Endothelial cell of umbilical vein (primary cell): ENCODE results near the gene PABPC1L2A. TPM values are rescaled to one million over a fixed set of nuclear protein-coding genes. Genes with fewer than 3 reads are reported as not detected.

Source experiments
- BruUV-seq: library from RNA; stranded (reverse); fragments of 400-500 nt; replicated peaks from 2 replicates; lab custom pipeline; 2021; lab: Mats Ljungman, UMichigan
- CTCF ChIA-PET: fragments of 300-600, 350-600 bp; sonication (Branson Sonifier 250); formaldehyde crosslinking; loops from one replicate; lab custom pipeline; 2021; ENCODE audit warnings: antibody characterized with exemption, inconsistent platforms; lab: Charles Lee
- POLR2A ChIA-PET: fragments of 300-600, 350-600 bp; sonication (Branson Sonifier 250); formaldehyde crosslinking; loops from one replicate; lab custom pipeline; 2021; ENCODE audit warnings: antibody characterized with exemption, inconsistent platforms; lab: Charles Lee
- DNase-seq: peaks from one replicate; pipeline ENCODE4 v3.0.0-alpha.2; 2011; ENCODE audit warnings: low read depth, low spot score
- FAIRE-seq: peaks from 2 replicates; lab custom pipeline; 2011; peaks lifted over from hg19 to GRCh38; lab: Jason Lieb, UNC
- H2AFZ ChIP-seq: 2 replicates; pipeline ENCODE4 v1.6.0; 2012; ENCODE audit warnings: low read depth, low read length, control low read depth, inconsistent platforms
- H3K27ac ChIP-seq: 2 replicates; pipeline ENCODE4 v1.5.1; 2011; ENCODE audit warnings: low read depth, mild to moderate bottlenecking, control low read depth, low read length, moderate library complexity; ENCODE audit not compliant: insufficient read depth
- H3K27me3 ChIP-seq, 2 experiments: 2 replicates each; pipeline versions ENCODE4 v1.6.0 to v1.6.1; 2011; ENCODE audit warnings: low read length in 2 of 2, mixed read lengths in 1 of 2; ENCODE audit not compliant: control insufficient read depth in 2 of 2, insufficient read depth in 2 of 2
- H3K36me3 ChIP-seq, 2 experiments: 2 replicates in 1 of 2; 3 replicates in 1 of 2; pipeline ENCODE4 v1.5.1; 2011; ENCODE audit warnings: low read length in 2 of 2, mild to moderate bottlenecking in 1 of 2, moderate library complexity in 1 of 2; ENCODE audit not compliant: control insufficient read depth in 2 of 2, insufficient read depth in 2 of 2; ENCODE audit errors: extremely low read depth in 1 of 2
- H3K4me1 ChIP-seq: 3 replicates; pipeline ENCODE4 v1.5.1; 2011; ENCODE audit warnings: mild to moderate bottlenecking, low read length; ENCODE audit not compliant: control insufficient read depth, insufficient read depth; ENCODE audit errors: extremely low read depth
- H3K4me2 ChIP-seq: 2 replicates; pipeline ENCODE4 v1.6.1; 2011; ENCODE audit warnings: low read length, control low read depth, mixed read lengths; ENCODE audit not compliant: insufficient read depth
- H3K4me3 ChIP-seq, 3 experiments: fragments of 200-600 bp in 1 of 3; sonication (generic), shearing (Covaris generic) in 1 of 3; replicated peaks in 1 of 3; 2 replicates each; pipeline ENCODE4 v1.5.1; 2011 to 2016; ENCODE audit warnings: control low read depth in 3 of 3, low read length in 3 of 3, mild to moderate bottlenecking in 2 of 3, inconsistent platforms in 1 of 3, low read depth in 1 of 3, moderate library complexity in 1 of 3; ENCODE audit not compliant: insufficient read depth in 1 of 3
- H3K79me2 ChIP-seq: 2 replicates; pipeline ENCODE4 v1.6.0; 2012; ENCODE audit warnings: low read length, inconsistent platforms; ENCODE audit not compliant: control insufficient read depth, insufficient read depth
- H3K9ac ChIP-seq: replicated peaks from 2 replicates; pipeline ENCODE3; 2011; ENCODE audit warnings: low read length, control low read depth; ENCODE audit not compliant: insufficient read depth; ENCODE audit errors: extremely low read depth
- H3K9me1 ChIP-seq: replicated peaks from 3 replicates; pipeline ENCODE4 v1.6.0; 2011; ENCODE audit warnings: mild to moderate bottlenecking, low read length; ENCODE audit not compliant: control insufficient read depth, insufficient read depth; ENCODE audit errors: extremely low read depth
- H3K9me3 ChIP-seq: replicated peaks from 2 replicates; pipeline ENCODE4 v1.5.1; 2012; ENCODE audit warnings: low read length, inconsistent platforms; ENCODE audit not compliant: control insufficient read depth, insufficient read depth
- H4K20me1 ChIP-seq: replicated peaks from 2 replicates; pipeline ENCODE3; 2011; ENCODE audit warnings: mild to moderate bottlenecking, low read length; ENCODE audit not compliant: control insufficient read depth, insufficient read depth; ENCODE audit errors: extremely low read depth
- EZH2 ChIP-seq: IDR thresholded peaks from 2 replicates; pipeline ENCODE4 v1.6.1; 2012; ENCODE audit warnings: borderline replicate concordance, low read depth, mild to moderate bottlenecking, moderate library complexity, low read length, inconsistent platforms; ENCODE audit not compliant: severe bottlenecking
- FOS ChIP-seq: IDR thresholded peaks from 2 replicates; pipeline ENCODE4 v1.6.1; 2011; ENCODE audit warnings: mild to moderate bottlenecking, low read length, moderate library complexity, borderline replicate concordance; ENCODE audit not compliant: insufficient read depth
- GATA2 ChIP-seq: IDR thresholded peaks from 2 replicates; pipeline ENCODE4 v1.7.0; 2011; ENCODE audit warnings: low read depth, mild to moderate bottlenecking, moderate library complexity, mixed read lengths, low read length; ENCODE audit not compliant: insufficient read length, insufficient read depth
- JUN ChIP-seq: IDR thresholded peaks from 2 replicates; pipeline ENCODE4 v1.6.1; 2011; ENCODE audit warnings: borderline replicate concordance, low read depth; ENCODE audit not compliant: insufficient read length, insufficient read depth
- MAX ChIP-seq: IDR thresholded peaks from 2 replicates; pipeline ENCODE4 v1.6.1; 2011; ENCODE audit not compliant: insufficient read depth, insufficient read length
- MYC ChIP-seq: IDR thresholded peaks from one replicate; pipeline ENCODE4 v1.6.1; 2011; ENCODE audit warnings: mild to moderate bottlenecking, low read depth, low read length
- POLR2A ChIP-seq: IDR thresholded peaks from 2 replicates; pipeline ENCODE4 v1.6.1; 2012; ENCODE audit warnings: low read depth, mild to moderate bottlenecking, control low read depth, low read length
- POLR2AphosphoS5 ChIP-seq: IDR thresholded peaks from 2 replicates; pipeline ENCODE4 v1.6.1; 2012; ENCODE audit warnings: low read depth, mild to moderate bottlenecking, control low read depth, low read length, moderate library complexity; ENCODE audit not compliant: insufficient read depth
- dilution Hi-C: fragments of 300-500 bp; cut with MboI; formaldehyde crosslinking; loops from one replicate; pipeline ENCODE4 v1.15.0; 2019; ENCODE audit warnings: low sequenced_read_pairs; ENCODE audit not compliant: extremely low pct_ligation_motif_present
- intact Hi-C: fragments of 100-400 bp; cut with micrococcal nuclease; formaldehyde crosslinking; loops from one replicate; pipeline ENCODE4 v1.10.0; 2022
- polyA plus RNA-seq, 4 experiments: library from polyadenylated mRNA; depleted of rRNA in 3 of 4; stranded (reverse) in 3 of 4; unstranded in 1 of 4; fragments of >200 nt; gene quantifications; 2 replicates each; pipeline versions ENCODE4 v1.2.1 to v1.2.3, GENCODE V29; 2011 to 2012; ENCODE audit warnings: missing spikeins in 1 of 4
- total RNA-seq: library from RNA; stranded (reverse); gene quantifications from 2 replicates; pipeline ENCODE4 v1.2.3, GENCODE V29; 2021
- TF ChIP-seq, protein P1 (sequence below), 2 donors: IDR thresholded peaks; 1 replicate in 1 of 2; 2 replicates in 1 of 2; pipeline ENCODE4 v1.5.1; 2011; ENCODE audit warnings: low read length in 2 of 2, mild to moderate bottlenecking in 2 of 2, moderate library complexity in 2 of 2, control low read depth in 1 of 2, inconsistent platforms in 1 of 2, low read depth in 1 of 2; ENCODE audit not compliant: insufficient read depth in 1 of 2; ENCODE audit errors: extremely low read depth in 1 of 2

Gene PABPC1L2A
- total and polyA plus RNA-seq, 2 donors (not counting 3 experiments of a cell fraction or from before 2014, with no cell fraction given) = not detected

GRCh38 chrX:73069365-73070035 is 9.8 kb downstream of the PABPC1L2A start:
- H3K79me2 ChIP-seq = no peaks in the 10 kb centered on the region
- BruUV-seq = no TSS peak
- dilution Hi-C loops = no loop called here
- no peak overlapping the region for H2AFZ ChIP-seq
- no peak for TF ChIP-seq MAX
- TF ChIP-seq MYC = no peak
- no peak for TF ChIP-seq POLR2AphosphoS5
- no peak for TF ChIP-seq JUN
- no peak for TF ChIP-seq EZH2
- TF ChIP-seq POLR2A = no peak
- no peak for TF ChIP-seq GATA2
- TF ChIP-seq, protein P1, sequence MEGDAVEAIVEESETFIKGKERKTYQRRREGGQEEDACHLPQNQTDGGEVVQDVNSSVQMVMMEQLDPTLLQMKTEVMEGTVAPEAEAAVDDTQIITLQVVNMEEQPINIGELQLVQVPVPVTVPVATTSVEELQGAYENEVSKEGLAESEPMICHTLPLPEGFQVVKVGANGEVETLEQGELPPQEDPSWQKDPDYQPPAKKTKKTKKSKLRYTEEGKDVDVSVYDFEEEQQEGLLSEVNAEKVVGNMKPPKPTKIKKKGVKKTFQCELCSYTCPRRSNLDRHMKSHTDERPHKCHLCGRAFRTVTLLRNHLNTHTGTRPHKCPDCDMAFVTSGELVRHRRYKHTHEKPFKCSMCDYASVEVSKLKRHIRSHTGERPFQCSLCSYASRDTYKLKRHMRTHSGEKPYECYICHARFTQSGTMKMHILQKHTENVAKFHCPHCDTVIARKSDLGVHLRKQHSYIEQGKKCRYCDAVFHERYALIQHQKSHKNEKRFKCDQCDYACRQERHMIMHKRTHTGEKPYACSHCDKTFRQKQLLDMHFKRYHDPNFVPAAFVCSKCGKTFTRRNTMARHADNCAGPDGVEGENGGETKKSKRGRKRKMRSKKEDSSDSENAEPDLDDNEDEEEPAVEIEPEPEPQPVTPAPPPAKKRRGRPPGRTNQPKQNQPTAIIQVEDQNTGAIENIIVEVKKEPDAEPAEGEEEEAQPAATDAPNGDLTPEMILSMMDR (IDR thresholded peaks at IDR 0.05; ENCODE audit: extremely low read depth in 1 of 2, insufficient read depth in 1 of 2, low read depth in 1 of 2, low read length in 2 of 2) = no peak
- TF ChIP-seq FOS = no peak
- no peaks in the 10 kb centered on the region for H3K27me3 ChIP-seq
- no peaks in the 10 kb centered on the region for H3K4me1 ChIP-seq
- CTCF ChIA-PET = no interaction called here
- H3K9me1 ChIP-seq = no peaks in the 10 kb centered on the region
- H3K4me2 ChIP-seq = no peak overlapping the region
- no peak for FAIRE-seq
- no peak overlapping the region for H3K27ac ChIP-seq
- no peak overlapping the region for H3K9ac ChIP-seq
- H4K20me1 ChIP-seq = no peaks in the 10 kb centered on the region
- no peaks in the 10 kb centered on the region for H3K36me3 ChIP-seq
- intact Hi-C loops = no loop called here
- no peak overlapping the region for H3K4me3 ChIP-seq
- POLR2A ChIA-PET = no interaction called here
- no peak for DNase-seq
- no peaks in the 10 kb centered on the region for H3K9me3 ChIP-seq
